A673 (cell line): ENCODE results near the gene C3orf18.

ENCODE experiments used
- EZH2 ChIP-seq: fragments of 200-600 bp; sonication (generic); IDR thresholded peaks from 2 replicates; pipeline ENCODE4 v1.6.1; 2017; ENCODE audit warnings: borderline replicate concordance, low read depth, mild to moderate bottlenecking, mixed read lengths, antibody characterized with exemption, low read length; ENCODE audit not compliant: poor library complexity, severe bottlenecking
- TF ChIP-seq, protein P1 (sequence below): fragments of 300-800, 200-600 bp; sonication (generic); conservative IDR thresholded peaks from 2 replicates; pipeline ENCODE4 v1.5.1; 2017; ENCODE audit warnings: low read depth, mild to moderate bottlenecking, antibody characterized with exemption, low read length, moderate library complexity, mixed read lengths

DNA sequence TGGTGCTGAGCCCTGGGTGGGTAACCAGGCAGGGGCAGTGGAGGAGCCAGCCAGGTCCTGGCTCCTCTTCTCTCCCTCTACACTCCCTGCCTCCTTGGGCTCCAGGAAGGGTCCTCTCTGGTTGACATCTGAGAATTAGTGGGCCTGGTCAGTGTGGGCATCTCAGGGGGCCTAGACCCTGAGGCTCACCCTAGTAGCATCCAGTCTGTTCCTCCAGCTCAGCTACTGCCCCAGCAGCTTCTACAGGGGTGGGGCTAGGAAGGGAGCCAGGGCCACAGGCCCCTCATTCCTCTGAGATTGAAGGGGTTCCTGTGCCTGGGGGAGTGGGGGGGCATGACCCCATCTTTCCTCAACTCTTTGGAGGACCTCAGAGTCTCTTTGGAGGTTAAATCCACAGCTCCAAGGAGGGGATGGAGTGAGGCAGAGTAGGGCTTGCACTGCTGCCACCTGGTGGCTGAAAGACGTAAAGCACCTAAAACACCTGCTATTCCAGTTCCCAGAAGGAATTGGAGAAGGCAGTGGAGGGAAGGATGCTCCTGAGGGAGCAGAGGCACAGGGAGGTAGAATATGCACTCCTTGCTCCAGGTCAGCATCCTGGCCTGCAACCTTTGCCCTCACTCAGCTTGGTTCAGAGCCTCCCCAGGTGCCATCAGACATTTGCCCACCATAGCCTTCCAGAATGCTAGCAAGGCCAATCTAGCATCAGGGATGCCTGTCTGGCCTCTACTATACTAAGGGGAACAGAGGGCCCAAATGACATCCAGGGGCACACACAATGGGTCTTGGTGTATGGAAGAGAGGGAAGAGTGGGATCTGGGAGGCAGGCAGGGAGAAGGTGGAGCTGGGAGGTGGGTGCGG lies 25.1 kb downstream of the C3orf18 start:
- TF ChIP-seq, protein P1, sequence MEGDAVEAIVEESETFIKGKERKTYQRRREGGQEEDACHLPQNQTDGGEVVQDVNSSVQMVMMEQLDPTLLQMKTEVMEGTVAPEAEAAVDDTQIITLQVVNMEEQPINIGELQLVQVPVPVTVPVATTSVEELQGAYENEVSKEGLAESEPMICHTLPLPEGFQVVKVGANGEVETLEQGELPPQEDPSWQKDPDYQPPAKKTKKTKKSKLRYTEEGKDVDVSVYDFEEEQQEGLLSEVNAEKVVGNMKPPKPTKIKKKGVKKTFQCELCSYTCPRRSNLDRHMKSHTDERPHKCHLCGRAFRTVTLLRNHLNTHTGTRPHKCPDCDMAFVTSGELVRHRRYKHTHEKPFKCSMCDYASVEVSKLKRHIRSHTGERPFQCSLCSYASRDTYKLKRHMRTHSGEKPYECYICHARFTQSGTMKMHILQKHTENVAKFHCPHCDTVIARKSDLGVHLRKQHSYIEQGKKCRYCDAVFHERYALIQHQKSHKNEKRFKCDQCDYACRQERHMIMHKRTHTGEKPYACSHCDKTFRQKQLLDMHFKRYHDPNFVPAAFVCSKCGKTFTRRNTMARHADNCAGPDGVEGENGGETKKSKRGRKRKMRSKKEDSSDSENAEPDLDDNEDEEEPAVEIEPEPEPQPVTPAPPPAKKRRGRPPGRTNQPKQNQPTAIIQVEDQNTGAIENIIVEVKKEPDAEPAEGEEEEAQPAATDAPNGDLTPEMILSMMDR: peak; percentile 67
- no peak for TF ChIP-seq EZH2
